ENCODE results near the gene ARG2.
"Not testable (repeated sequence)": the region's sequence is repeated elsewhere in the genome, so short reads cannot be mapped to it uniquely, and the experiment has no call there.

The ARG2 gene

GRCh38 chr14:67586369-67586768 lies 33.4 kb upstream of the ARG2 start:
- DNase-seq: no peak

DNA sequence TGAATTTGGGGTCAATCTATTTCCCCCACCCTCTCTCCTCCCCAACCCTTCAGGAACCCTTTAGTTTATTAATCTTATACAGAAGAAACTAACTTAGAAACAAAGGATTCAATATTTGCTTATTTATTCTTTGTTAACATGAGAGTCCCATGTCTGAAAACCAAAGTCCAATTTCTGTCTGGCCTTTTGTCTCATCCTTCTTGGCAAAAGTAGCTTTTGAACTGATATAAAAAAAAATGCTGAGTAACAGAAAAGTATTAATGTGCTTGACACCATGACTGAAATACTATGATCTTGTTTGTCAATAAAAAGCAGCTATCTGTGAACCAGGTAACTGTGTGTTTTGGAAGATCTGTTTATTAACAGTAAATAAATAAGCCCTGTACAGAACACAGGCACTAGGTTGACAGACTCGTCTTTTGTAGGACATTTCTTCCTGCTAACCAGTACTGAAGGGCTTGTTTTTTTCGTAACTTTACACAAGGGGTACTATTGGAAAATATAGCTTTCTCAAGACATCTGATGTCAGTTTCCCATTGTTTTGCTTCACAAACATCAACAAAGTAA lies 30.4 kb upstream of the ARG2 start:
- DNase-seq: no peak

DNA sequence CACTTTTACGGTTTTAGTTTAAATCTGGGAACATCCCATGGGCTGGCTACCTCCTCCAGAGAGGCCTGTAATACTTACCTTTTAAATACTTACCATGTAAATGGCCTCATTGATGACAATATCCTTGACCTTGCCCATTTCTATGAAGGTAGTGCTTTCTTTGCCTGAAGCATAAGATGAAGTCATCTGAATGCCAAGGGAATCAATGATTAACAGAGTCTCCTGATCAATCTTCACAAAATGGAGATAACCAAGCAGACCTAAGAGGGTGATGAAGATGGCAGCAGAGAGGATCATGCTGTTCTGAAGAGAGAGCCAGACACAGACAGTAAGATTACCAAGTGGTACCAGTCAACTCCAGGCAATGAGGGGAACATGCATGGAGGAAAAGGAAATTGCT lies 26.1 kb upstream of the ARG2 start:
- DNase-seq: not testable (repeated sequence)

- DNase-seq: no peak
Observed at GRCh38 chr14:67595392-67595791, 24.3 kb upstream of the ARG2 start.

- DNase-seq: peak; percentile 88
Observed at GRCh38 chr14:67599698-67600561, 19.8 kb upstream of the ARG2 start, which contains the start of gene PIGH. TSS of gene PIGH (minus strand) at chr14:67600268. CDS start at chr14:67600203, 65 bp downstream.

- DNase-seq: not testable (repeated sequence)
Observed at GRCh38 chr14:67600562-67600974, 19.2 kb upstream of the ARG2 start.

DNA sequence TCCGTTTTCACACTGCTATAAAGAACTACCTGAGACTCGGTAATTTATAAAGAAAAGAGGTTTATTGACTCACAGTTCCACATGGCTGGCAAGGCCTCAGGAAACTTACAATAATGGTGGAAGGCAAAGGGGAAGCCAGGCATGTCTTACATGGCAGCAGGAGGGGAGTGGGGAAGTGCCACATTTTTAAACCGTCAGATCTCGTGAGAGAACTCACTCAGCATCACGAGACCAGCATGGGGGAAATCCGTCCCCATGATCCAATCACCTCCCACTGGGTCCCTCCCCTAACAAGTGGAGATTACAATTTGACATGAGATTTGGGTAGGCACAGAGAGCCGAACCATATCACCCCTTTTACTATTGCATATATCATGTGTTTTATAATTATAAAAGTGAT lies 17.6 kb upstream of the ARG2 start:
- no peak for DNase-seq

GRCh38 chr14:67602995-67603545 lies 16.6 kb upstream of the ARG2 start:
- no peak for DNase-seq

DNA sequence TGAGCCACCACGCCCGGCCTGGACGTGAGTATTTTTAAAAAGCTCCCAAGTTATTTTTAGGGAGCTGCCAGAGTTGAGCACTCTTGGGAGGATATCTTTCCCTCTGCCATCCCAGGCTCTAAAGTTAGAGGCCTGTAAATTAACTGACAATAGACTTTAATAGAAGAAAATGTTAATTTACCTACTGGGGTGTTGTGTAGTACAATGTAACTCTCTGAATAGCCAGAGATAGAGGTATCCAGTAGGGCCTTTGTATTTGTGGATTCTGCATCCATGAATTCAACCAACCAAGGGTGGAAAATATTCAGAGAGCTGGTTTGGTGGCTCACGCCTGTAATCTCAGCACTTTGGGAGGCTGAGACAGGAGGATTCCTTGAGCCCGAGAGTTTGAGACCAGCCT lies 12.1 kb upstream of the ARG2 start:
- no peak for DNase-seq

- DNase-seq: no peak
Observed at GRCh38 chr14:67609642-67610310, 9.9 kb upstream of the ARG2 start.

DNA sequence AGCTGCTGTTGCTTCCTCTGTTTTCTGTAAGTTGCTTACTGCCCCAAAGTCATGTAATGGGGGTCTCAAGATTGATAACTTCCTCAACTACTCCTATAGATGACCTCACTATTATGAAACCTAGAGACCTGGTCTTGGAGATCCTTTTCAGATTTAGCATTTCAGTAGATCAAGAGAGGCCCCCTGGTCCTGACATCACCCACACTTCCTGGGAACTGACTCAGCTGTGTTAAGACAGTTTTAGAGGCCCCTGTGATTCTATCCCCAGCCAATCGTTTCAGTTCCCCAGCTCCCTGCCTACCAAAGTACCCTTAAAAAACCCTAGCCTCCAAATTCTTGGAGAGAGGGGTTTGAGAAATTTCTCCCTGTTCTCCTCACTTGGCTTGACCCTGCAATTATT lies 9.2 kb upstream of the ARG2 start:
- no peak for DNase-seq

GRCh38 chr14:67618617-67619063 lies 1.1 kb upstream of the ARG2 start:
- peak; percentile 81 for DNase-seq

- no peak for DNase-seq
Observed at GRCh38 chr14:67620217-67620785, 581 bp downstream of the ARG2 start.

DNA sequence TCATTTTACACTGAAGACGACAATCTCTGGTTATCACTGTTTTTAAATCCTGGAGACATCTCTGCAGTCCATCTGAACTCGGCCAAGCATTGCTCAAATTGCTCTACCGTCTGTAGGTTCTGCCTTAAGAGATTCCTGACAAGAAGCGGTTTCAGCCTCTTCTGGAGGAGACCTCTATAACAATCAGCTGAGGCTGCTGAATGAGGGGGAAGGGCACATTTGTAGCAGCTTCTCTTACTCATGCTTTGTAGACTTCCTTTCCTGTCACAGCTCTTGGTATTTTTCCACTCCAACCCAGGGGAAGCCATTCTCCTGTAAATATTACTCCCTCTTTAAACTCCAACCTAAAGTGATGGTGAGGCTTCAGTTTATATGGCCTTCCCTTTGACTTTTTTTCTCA lies 3.0 kb downstream of the ARG2 start:
- peak; percentile 88 for DNase-seq

DNA sequence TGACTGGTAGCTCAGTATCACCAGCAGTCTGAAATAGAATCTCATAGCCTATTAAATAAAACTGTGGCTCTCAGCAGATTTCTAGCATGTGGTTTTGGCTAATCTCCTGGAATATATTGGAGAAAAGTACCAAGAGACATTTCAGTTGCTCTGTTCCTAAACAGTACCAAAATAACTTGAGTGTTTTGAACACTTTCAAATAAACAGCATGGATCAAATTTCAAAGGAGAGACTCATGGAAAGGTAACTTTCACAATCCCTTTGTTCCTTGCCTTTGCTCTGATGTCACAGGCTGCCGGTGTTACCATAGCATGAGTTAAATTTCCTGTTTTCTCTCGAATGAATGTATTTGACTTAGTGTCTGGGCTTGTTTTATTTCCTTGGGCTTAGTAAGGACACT lies 3.4 kb downstream of the ARG2 start:
- DNase-seq: peak; percentile 28

- DNase-seq: not testable (repeated sequence)
Observed at GRCh38 chr14:67626131-67626530, 6.4 kb downstream of the ARG2 start.

DNA sequence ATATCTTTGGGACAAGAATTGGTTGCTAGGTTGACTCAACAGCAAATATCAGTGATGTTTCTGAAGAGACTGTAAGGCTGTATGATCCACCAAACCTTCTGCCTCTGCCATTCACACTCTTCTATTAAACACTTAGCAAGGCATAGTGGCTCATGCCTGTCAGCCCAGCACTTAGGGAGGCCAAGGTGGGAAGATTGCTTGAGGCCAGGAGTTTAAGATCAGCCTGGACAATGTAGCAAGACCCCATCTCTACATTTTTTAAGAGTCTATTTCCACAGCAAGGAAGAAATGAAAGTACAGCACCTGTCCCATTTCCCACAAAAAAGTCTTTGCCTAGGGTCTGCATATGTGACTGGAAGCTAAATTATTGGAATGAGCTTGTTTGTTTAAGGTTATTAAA lies 7.8 kb downstream of the ARG2 start:
- no peak for DNase-seq

DNA sequence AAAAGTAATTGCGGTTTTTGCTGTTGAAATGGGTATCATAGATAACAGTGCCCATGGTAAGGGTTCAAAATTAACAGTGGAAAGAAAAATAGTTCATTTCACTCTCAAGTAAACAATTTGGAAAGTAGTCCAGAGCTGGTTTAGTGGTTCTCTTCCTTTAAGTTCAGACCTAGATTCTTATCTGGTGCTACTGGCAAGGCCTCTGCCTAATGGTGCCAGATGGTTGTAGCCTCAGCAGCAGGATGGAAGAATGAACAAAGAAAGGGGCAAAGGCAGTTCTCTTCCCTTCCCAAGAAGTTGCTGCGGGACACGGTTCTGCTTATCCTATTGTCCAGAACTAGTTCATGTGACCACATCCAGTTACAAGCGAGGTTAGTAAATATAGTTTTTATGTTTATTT lies 10.5 kb downstream of the ARG2 start:
- no peak for DNase-seq

DNA sequence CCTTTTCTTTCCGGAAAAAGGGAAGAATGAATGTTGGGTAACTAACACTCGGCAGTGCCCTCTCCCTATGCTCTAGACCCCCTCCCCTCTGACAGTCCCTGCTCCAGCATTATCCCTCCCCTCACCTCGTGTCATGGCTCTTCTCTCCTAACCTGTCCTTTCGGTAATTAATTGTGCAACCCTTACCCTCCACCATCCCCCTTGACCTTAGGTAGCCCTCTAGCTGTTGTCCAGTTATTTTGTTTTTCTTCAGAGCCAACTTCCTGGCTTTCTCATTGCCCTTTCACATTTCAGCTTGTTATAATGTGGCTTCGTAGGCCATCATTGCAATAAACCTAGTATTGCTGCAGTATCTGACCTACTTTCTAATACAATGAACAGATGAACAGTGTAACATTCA lies 11.2 kb downstream of the ARG2 start:
- no peak for DNase-seq

GRCh38 chr14:67633451-67634147 lies 13.9 kb downstream of the ARG2 start:
- DNase-seq: no peak

DNA sequence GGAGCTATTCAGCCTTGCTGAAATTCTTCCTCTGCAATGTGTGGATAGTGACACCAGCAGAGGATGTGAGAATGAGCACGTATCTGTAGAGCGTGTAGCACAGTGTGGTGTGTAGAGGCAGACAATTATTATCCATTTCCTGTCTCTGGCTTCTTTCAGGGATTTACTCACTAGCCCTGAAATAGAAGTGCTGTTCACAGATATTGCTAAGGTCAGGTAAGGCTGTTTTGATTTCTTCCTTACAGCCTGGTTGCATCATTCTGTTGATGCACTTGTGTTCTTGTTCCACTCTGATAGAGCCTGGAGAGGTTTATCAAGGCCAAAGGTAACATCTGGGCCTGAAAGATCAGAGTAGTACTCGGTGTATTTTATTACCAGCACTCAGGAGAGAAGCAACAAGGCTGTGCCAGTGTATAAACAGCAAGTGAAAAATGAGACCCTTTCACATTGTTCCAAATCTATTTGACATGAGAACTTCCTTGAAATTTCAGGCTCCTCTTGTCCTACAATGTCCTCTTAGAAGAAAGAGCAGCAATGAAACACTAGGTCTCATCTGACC lies 16.7 kb downstream of the ARG2 start:
- peak; percentile 78 for DNase-seq

DNA sequence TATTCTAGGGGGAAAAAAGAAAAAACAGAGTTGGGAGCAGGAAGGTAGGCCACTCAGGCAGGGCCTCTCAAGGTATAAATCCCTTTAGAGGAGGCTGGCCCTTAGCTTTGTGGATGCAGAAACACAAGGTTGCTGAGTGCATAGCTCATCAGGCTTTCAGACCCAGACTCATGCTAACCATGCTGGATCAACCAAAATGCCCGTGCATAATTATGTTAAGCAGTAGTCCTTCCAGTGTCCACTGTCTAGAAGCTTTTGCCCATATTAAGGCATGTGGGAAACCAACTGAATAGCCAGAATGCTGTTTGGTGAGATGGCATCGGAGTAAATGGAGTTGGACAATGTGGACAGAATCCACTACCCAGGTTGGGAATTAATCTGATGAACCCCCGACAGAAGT lies 18.9 kb downstream of the ARG2 start:
- DNase-seq: no peak

Data from fibroblast of skin of right biceps (primary cell).